GM21390 (cell line): ENCODE data around the gene CEP131.
"Not testable (repeated sequence)": the region's sequence is repeated elsewhere in the genome, so short reads cannot be mapped to it uniquely, and the experiment has no call there.

Experiments
- ATAC-seq: cut with Tn5 transposase; IDR thresholded peaks from one replicate; pipeline ENCODE4 v1.9.1; 2021; ENCODE audit not compliant: unreplicated experiment

CEP131 gene

GRCh38 chr17:81156866-81157805 lies 65.6 kb downstream of the CEP131 start:
- ATAC-seq, result no peak

- ATAC-seq, result no peak
These were observed 67.8 kb downstream of the CEP131 start for GRCh38 chr17:81154961-81155360.

- ATAC-seq, result not testable (repeated sequence)
These were observed 68.7 kb downstream of the CEP131 start for GRCh38 chr17:81154016-81154415.

GRCh38 chr17:81153340-81153803 lies 69.4 kb downstream of the CEP131 start:
- no peak for ATAC-seq

GRCh38 chr17:81152288-81152828 lies 70.4 kb downstream of the CEP131 start:
- no peak for ATAC-seq

GRCh38 chr17:81151278-81151677 lies 71.5 kb downstream of the CEP131 start:
- no peak for ATAC-seq

GRCh38 chr17:81150377-81151077 lies 72.2 kb downstream of the CEP131 start:
- ATAC-seq, result no peak

- ATAC-seq, result no peak
These were observed 73.7 kb downstream of the CEP131 start for GRCh38 chr17:81148986-81149533.

GRCh38 chr17:81148571-81148970 lies 74.2 kb downstream of the CEP131 start:
- no peak for ATAC-seq

GRCh38 chr17:81147701-81148100 lies 75.1 kb downstream of the CEP131 start:
- ATAC-seq, result no peak

GRCh38 chr17:81146208-81146607 lies 76.6 kb downstream of the CEP131 start:
- ATAC-seq, result not testable (repeated sequence)

- ATAC-seq, result no peak
These were observed 78.4 kb downstream of the CEP131 start for GRCh38 chr17:81144423-81144781.

- ATAC-seq, result no peak
These were observed 78.9 kb downstream of the CEP131 start for GRCh38 chr17:81143717-81144422.

GRCh38 chr17:81143200-81143527 lies 79.6 kb downstream of the CEP131 start:
- ATAC-seq, result no peak

GRCh38 chr17:81142301-81143199 lies 80.2 kb downstream of the CEP131 start:
- ATAC-seq, result no peak

- no peak for ATAC-seq
These were observed 82.1 kb downstream of the CEP131 start for GRCh38 chr17:81140695-81141094.

- ATAC-seq, result no peak
These were observed 82.7 kb downstream of the CEP131 start for GRCh38 chr17:81140018-81140417.
